ENCODE results near the gene KIRREL3. TPM values are rescaled to one million over a fixed set of nuclear protein-coding genes. Genes with fewer than 3 reads are reported as not detected.

Gene KIRREL3
- total and polyA plus RNA-seq, 9 of the 15 experiments (the other 6 are each of a cell fraction or from before 2014, with no cell fraction given): 0.04 to 0.10 TPM; not detected in 7

- H3K4me3 ChIP-seq: no peak overlapping the region
- 0% methylated on average over 8 of the region's 8 CpGs for WGBS (ENCODE audit: insufficient coverage, low coverage, missing lambda C conversion rate)
- no peaks in the 10 kb centered on the region; a peak in 1 of 5 replicates for H3K4me1 ChIP-seq (replicated peaks in 1 of 2; ENCODE audit: control insufficient read depth in 2 of 2, insufficient read depth in 2 of 2, low read length in 2 of 2)
- no peak overlapping the region for H3K9ac ChIP-seq (ENCODE audit: insufficient read depth in 1 of 2, low read depth in 2 of 2, low read length in 2 of 2)
- H3K36me3 ChIP-seq (ENCODE audit: control insufficient read depth, insufficient read depth, low read length): no peaks in the 10 kb centered on the region
- ATAC-seq (no peak), DNase-seq (ENCODE audit: extremely low read depth in 1 of 4, low spot score in 3 of 4) (no peak), FAIRE-seq (no peak)
- H3K79me2 ChIP-seq (ENCODE audit: control insufficient read depth, insufficient read depth, low read length): no peaks in the 10 kb centered on the region
- ChIA-PET CTCF (ENCODE audit: low intra/inter-chr PET ratio) (no interaction called here), POLR2A (interaction anchor here (0.6 kb wide), 1 partner anchor 848 kb away, joined by 5 read pairs; no protein-coding TSS in a partner anchor)
- no peaks in the 10 kb centered on the region; a peak in 1 of 5 replicates for H3K27me3 ChIP-seq (ENCODE audit: control insufficient read depth in 2 of 2, insufficient read depth in 2 of 2, low read length in 2 of 2)
- no peak overlapping the region for H3K4me2 ChIP-seq (ENCODE audit: insufficient read depth, low read length)
- H2AFZ ChIP-seq (ENCODE audit: low read depth, low read length): no peak overlapping the region
- in situ Hi-C loops (cut with MboI) (no loop called here), intact Hi-C loops (cut with micrococcal nuclease) (no loop called here)
- H3K9me1 ChIP-seq (ENCODE audit: control insufficient read depth, insufficient read depth, low read length): no peaks in the 10 kb centered on the region
- H3K27ac ChIP-seq (ENCODE audit: extremely low read depth, low read depth, low read length): no peak overlapping the region
- no peaks in the 10 kb centered on the region for H4K20me1 ChIP-seq (replicated peaks; ENCODE audit: control insufficient read depth, insufficient read depth, low read length)
- TF ChIP-seq KLF16 (IDR thresholded peaks at IDR 0.05) (no peak), MYBL2 (IDR thresholded peaks at IDR 0.05; ENCODE audit: low read depth) (no peak), MYBL2 (CRISPR knock-in tag; IDR thresholded peaks at IDR 0.05; ENCODE audit: borderline replicate concordance) (no peak), HMG20A (CRISPR knock-in tag; conservative IDR thresholded peaks at IDR 0.05) (no peak), CEBPG (CRISPR knock-in tag; IDR thresholded peaks at IDR 0.05) (no peak), CEBPG (tag; conservative IDR thresholded peaks at IDR 0.05 in 1 of 2, IDR thresholded peaks at IDR 0.05 in 1 of 2) (no peak), RBBP5 (IDR thresholded peaks at IDR 0.05; ENCODE audit: borderline replicate concordance, insufficient read depth, low read length, poor library complexity, severe bottlenecking) (no peak), TAF15 (IDR thresholded peaks at IDR 0.05; ENCODE audit: low read depth, low read length) (no peak), ZNF507 (tag; conservative IDR thresholded peaks at IDR 0.05) (no peak), ZNF431 (CRISPR knock-in tag; IDR thresholded peaks at IDR 0.05) (no peak), HMGXB4 (CRISPR knock-in tag; IDR thresholded peaks at IDR 0.05) (no peak), RBM39 (optimal IDR thresholded peaks at IDR 0.05; ENCODE audit: low read depth, low read length) (no peak), RFX5 (IDR thresholded peaks at IDR 0.05; ENCODE audit: low read depth, low read length) (no peak), ZNF165 (CRISPR knock-in tag; IDR thresholded peaks at IDR 0.05; ENCODE audit: borderline replicate concordance) (no peak)
- TF ChIP-seq, protein P1, sequence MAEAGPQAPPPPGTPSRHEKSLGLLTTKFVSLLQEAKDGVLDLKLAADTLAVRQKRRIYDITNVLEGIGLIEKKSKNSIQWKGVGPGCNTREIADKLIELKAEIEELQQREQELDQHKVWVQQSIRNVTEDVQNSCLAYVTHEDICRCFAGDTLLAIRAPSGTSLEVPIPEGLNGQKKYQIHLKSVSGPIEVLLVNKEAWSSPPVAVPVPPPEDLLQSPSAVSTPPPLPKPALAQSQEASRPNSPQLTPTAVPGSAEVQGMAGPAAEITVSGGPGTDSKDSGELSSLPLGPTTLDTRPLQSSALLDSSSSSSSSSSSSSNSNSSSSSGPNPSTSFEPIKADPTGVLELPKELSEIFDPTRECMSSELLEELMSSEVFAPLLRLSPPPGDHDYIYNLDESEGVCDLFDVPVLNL (CRISPR knock-in tag; IDR thresholded peaks at IDR 0.05; ENCODE audit: low read depth): no peak
- TF ChIP-seq, protein P2, sequence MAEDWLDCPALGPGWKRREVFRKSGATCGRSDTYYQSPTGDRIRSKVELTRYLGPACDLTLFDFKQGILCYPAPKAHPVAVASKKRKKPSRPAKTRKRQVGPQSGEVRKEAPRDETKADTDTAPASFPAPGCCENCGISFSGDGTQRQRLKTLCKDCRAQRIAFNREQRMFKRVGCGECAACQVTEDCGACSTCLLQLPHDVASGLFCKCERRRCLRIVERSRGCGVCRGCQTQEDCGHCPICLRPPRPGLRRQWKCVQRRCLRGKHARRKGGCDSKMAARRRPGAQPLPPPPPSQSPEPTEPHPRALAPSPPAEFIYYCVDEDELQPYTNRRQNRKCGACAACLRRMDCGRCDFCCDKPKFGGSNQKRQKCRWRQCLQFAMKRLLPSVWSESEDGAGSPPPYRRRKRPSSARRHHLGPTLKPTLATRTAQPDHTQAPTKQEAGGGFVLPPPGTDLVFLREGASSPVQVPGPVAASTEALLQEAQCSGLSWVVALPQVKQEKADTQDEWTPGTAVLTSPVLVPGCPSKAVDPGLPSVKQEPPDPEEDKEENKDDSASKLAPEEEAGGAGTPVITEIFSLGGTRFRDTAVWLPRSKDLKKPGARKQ (CRISPR knock-in tag; IDR thresholded peaks at IDR 0.05): no peak
- BruUV-seq (replicated peaks): no TSS peak
- H3K9me3 ChIP-seq (replicated peaks; ENCODE audit: control insufficient read depth, insufficient read depth, low read depth, low read length): no peaks in the 10 kb centered on the region
These were observed 166.0 kb downstream of the KIRREL3 start for GRCh38 chr11:126834573-126834972.

Measured in K562 (cell line).